Mesenchymal stem cell (in vitro differentiated cells and primary cell): ENCODE data around the gene TJP3.

Experiments
- DNase-seq: peaks from one replicate; pipeline ENCODE4 v3.0.0-alpha.2; 2013
- H2AFZ ChIP-seq: one replicate; pipeline ENCODE4 v1.6.1; 2013; ENCODE audit warnings: low read depth, mild to moderate bottlenecking, control low read depth, inconsistent platforms, low read length, moderate library complexity
- H2AK5ac ChIP-seq: 2 replicates; pipeline ENCODE4 v1.6.1; 2013; ENCODE audit warnings: low read length, moderate library complexity, mild to moderate bottlenecking, inconsistent platforms; ENCODE audit not compliant: severe bottlenecking
- H2BK120ac ChIP-seq: one replicate; pipeline ENCODE4 v1.6.1; 2013; ENCODE audit warnings: low read depth, mild to moderate bottlenecking, inconsistent platforms, low read length, moderate library complexity
- H2BK12ac ChIP-seq, 2 experiments: one replicate each; pipeline ENCODE4 v1.6.1; 2013; ENCODE audit warnings: inconsistent platforms in 2 of 2, low read length in 2 of 2, mild to moderate bottlenecking in 2 of 2, moderate library complexity in 2 of 2, control low read depth in 1 of 2
- H2BK15ac ChIP-seq: one replicate; pipeline ENCODE4 v1.6.1; 2013; ENCODE audit warnings: mild to moderate bottlenecking, low read depth, inconsistent platforms; ENCODE audit not compliant: poor library complexity, severe bottlenecking
- H2BK5ac ChIP-seq: 2 replicates; pipeline ENCODE4 v1.6.1; 2013; ENCODE audit warnings: low read depth, mild to moderate bottlenecking, low read length, control low read depth, inconsistent platforms; ENCODE audit not compliant: poor library complexity, severe bottlenecking
- H3K14ac ChIP-seq, 2 experiments: one replicate each; pipeline ENCODE4 v1.6.1; 2013; ENCODE audit warnings: inconsistent platforms in 2 of 2, low read length in 2 of 2, control low read depth in 1 of 2, mild to moderate bottlenecking in 1 of 2, moderate library complexity in 1 of 2
- H3K18ac ChIP-seq, 2 experiments: one replicate each; pipeline ENCODE4 v1.6.1; 2013; ENCODE audit warnings: inconsistent platforms in 2 of 2, low read length in 2 of 2, control low read depth in 1 of 2, low read depth in 1 of 2, mild to moderate bottlenecking in 1 of 2
- H3K23ac ChIP-seq, 2 experiments: one replicate each; pipeline ENCODE4 v1.6.1; 2013; ENCODE audit warnings: inconsistent platforms in 2 of 2, low read length in 2 of 2, mild to moderate bottlenecking in 2 of 2, moderate library complexity in 2 of 2, control low read depth in 1 of 2
- H3K27ac ChIP-seq: 2 replicates; pipeline ENCODE4 v1.5.1; 2013; ENCODE audit warnings: mild to moderate bottlenecking, moderate library complexity, low read length, control low read depth, inconsistent platforms; ENCODE audit not compliant: poor library complexity, severe bottlenecking
- H3K27me3 ChIP-seq, 2 experiments: 2 replicates each; pipeline versions ENCODE4 v1.6.1 to v1.7.0; 2013; ENCODE audit warnings: low read length in 2 of 2, mild to moderate bottlenecking in 2 of 2, moderate library complexity in 2 of 2, control low read depth in 1 of 2, inconsistent platforms in 1 of 2; ENCODE audit not compliant: control insufficient read depth in 1 of 2, insufficient read depth in 1 of 2
- H3K36me3 ChIP-seq, 2 experiments: 2 replicates each; pipeline versions ENCODE4 v1.6.1 to v1.7.0; 2013; ENCODE audit warnings: low read length in 2 of 2, control low read depth in 1 of 2, inconsistent platforms in 1 of 2, low read depth in 1 of 2, mild to moderate bottlenecking in 1 of 2; ENCODE audit not compliant: insufficient read depth in 2 of 2, control insufficient read depth in 1 of 2
- H3K4ac ChIP-seq, 2 experiments: one replicate each; pipeline ENCODE4 v1.6.1; 2013; ENCODE audit warnings: inconsistent platforms in 2 of 2, low read length in 2 of 2, mild to moderate bottlenecking in 2 of 2, moderate library complexity in 2 of 2, control low read depth in 1 of 2, low read depth in 1 of 2
- H3K4me1 ChIP-seq: 2 replicates; pipeline ENCODE4 v1.6.1; 2013; ENCODE audit warnings: low read depth, low read length, control low read depth; ENCODE audit not compliant: control insufficient read depth, insufficient read depth
- H3K4me2 ChIP-seq: 2 replicates; pipeline ENCODE4 v1.6.1; 2013; ENCODE audit warnings: low read length, mild to moderate bottlenecking, inconsistent platforms; ENCODE audit not compliant: poor library complexity, severe bottlenecking
- H3K4me3 ChIP-seq, 2 experiments: 2 replicates each; pipeline versions ENCODE4 v1.5.1 to v1.7.0; 2013; ENCODE audit warnings: low read length in 2 of 2, mild to moderate bottlenecking in 2 of 2, control low read depth in 1 of 2, low read depth in 1 of 2; ENCODE audit not compliant: insufficient read depth in 1 of 2
- H3K79me1 ChIP-seq: replicated peaks from 2 replicates; pipeline ENCODE4 v1.6.1; 2013; ENCODE audit warnings: mild to moderate bottlenecking, control low read depth, low read length, inconsistent platforms; ENCODE audit not compliant: poor library complexity, severe bottlenecking
- H3K9ac ChIP-seq: 2 replicates; pipeline ENCODE4 v1.7.0; 2013; ENCODE audit warnings: mild to moderate bottlenecking, low read length, moderate library complexity
- H3K9me3 ChIP-seq: 2 replicates; pipeline ENCODE4 v1.7.0; 2013; ENCODE audit warnings: mild to moderate bottlenecking, low read length; ENCODE audit not compliant: control insufficient read depth
- H4K8ac ChIP-seq: one replicate; pipeline ENCODE4 v1.6.1; 2013; ENCODE audit warnings: inconsistent platforms, mild to moderate bottlenecking, low read length, moderate library complexity
- H4K91ac ChIP-seq: one replicate; pipeline ENCODE4 v1.6.1; 2013; ENCODE audit warnings: mild to moderate bottlenecking, low read length, inconsistent platforms
- WGBS: methylation state at CpG from one replicate; pipeline ENCODE4 v1.1.7; 2013; ENCODE audit warnings: mixed read lengths; 5-methylcytosine and 5-hydroxymethylcytosine counted together

Gene TJP3

DNA sequence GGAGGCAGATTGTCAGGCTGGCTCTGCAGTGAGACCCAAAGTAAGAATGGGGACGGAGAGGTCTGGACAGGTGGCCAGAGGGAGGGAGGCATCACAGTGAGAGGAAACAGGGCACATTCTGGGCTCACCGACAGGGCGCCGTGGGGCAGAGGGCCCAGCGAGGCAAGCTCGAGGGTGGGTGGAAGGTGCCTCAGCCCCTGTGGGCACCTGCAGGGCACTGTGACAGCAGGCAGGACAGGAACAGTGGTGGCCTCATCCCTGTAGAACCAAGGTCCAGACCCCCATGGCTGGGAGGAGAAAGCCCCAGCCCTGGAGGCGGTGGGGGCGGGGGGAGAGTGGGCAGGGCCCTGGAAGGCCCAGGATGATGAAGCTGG lies 35.6 kb upstream of the TJP3 start:
- H4K91ac ChIP-seq, result peak overlapping the region; percentile 37
- no peak overlapping the region for H2AFZ ChIP-seq
- no peaks in the 10 kb centered on the region for H3K9me3 ChIP-seq
- H3K4ac ChIP-seq, result peak overlapping the region in 1 of 2 experiments; percentile 18
- H3K23ac ChIP-seq, result no peak overlapping the region
- no peaks in the 10 kb centered on the region for H3K27me3 ChIP-seq
- H2BK5ac ChIP-seq, result no peak overlapping the region
- peaks cover 79% of the 10 kb centered on the region for H3K4me1 ChIP-seq
- H3K18ac ChIP-seq, result peak overlapping the region in 1 of 2 experiments; percentile 44
- WGBS, result 87% methylated on average over 6 of the region's 8 CpGs
- H3K4me3 ChIP-seq, result no peak overlapping the region
- no peak overlapping the region for H2BK15ac ChIP-seq
- peak overlapping the region; percentile 27 for H2AK5ac ChIP-seq
- peak overlapping the region in 1 of 2 experiments; percentile 7 for H2BK12ac ChIP-seq
- DNase-seq, result no peak
- H3K27ac ChIP-seq, result no peak overlapping the region
- H4K8ac ChIP-seq, result peak overlapping the region; percentile 31
- no peak overlapping the region for H3K4me2 ChIP-seq
- H3K14ac ChIP-seq, result peak overlapping the region in 1 of 2 experiments; percentile 1
- H3K9ac ChIP-seq, result no peak overlapping the region
- no peak overlapping the region for H2BK120ac ChIP-seq
- peaks cover 0 to 49% of the 10 kb centered on the region in 2 experiments for H3K36me3 ChIP-seq
- peaks cover 14% of the 10 kb centered on the region for H3K79me1 ChIP-seq

DNA sequence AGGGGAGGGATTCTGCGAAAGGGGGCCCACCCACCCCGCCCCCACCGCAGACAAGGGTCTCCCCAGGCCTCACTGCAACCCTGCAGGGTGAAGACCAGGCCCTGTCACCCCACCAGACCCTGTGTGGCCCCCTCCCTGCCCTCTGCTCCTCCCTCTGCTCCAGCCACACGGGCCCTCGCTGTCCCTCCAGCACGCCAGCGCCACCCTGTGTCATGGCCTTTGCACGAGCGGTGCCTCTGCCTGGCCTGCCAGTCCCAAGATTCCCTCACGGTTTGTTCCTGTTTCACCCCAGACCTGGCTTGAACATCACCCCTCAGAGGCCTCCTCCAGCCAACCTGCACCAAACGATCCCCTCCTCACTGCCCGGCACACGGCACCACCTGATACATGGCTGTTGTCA lies 35.2 kb upstream of the TJP3 start:
- H3K79me1 ChIP-seq, result peaks cover 14% of the 10 kb centered on the region
- H2AK5ac ChIP-seq, result no peak overlapping the region
- no peak overlapping the region for H2BK120ac ChIP-seq
- no peak overlapping the region for H3K23ac ChIP-seq
- H3K18ac ChIP-seq, result no peak overlapping the region
- H4K8ac ChIP-seq, result no peak overlapping the region
- no peak overlapping the region for H3K27ac ChIP-seq
- H3K27me3 ChIP-seq, result no peaks in the 10 kb centered on the region
- no peaks in the 10 kb centered on the region for H3K9me3 ChIP-seq
- H2BK15ac ChIP-seq, result peak overlapping the region; percentile 35
- peak overlapping the region in 1 of 2 experiments; percentile 18 for H3K14ac ChIP-seq
- H3K4ac ChIP-seq, result no peak overlapping the region
- H4K91ac ChIP-seq, result no peak overlapping the region
- H3K4me3 ChIP-seq, result no peak overlapping the region
- no peak overlapping the region for H2BK5ac ChIP-seq
- H2AFZ ChIP-seq, result no peak overlapping the region
- no peak overlapping the region for H2BK12ac ChIP-seq
- peaks cover 0 to 45% of the 10 kb centered on the region in 2 experiments for H3K36me3 ChIP-seq
- no peak overlapping the region for H3K4me2 ChIP-seq
- no peak overlapping the region for H3K9ac ChIP-seq
- no peak for DNase-seq
- peaks cover 74% of the 10 kb centered on the region for H3K4me1 ChIP-seq
- WGBS, result 91% methylated on average over 10 of the region's 13 CpGs

DNA sequence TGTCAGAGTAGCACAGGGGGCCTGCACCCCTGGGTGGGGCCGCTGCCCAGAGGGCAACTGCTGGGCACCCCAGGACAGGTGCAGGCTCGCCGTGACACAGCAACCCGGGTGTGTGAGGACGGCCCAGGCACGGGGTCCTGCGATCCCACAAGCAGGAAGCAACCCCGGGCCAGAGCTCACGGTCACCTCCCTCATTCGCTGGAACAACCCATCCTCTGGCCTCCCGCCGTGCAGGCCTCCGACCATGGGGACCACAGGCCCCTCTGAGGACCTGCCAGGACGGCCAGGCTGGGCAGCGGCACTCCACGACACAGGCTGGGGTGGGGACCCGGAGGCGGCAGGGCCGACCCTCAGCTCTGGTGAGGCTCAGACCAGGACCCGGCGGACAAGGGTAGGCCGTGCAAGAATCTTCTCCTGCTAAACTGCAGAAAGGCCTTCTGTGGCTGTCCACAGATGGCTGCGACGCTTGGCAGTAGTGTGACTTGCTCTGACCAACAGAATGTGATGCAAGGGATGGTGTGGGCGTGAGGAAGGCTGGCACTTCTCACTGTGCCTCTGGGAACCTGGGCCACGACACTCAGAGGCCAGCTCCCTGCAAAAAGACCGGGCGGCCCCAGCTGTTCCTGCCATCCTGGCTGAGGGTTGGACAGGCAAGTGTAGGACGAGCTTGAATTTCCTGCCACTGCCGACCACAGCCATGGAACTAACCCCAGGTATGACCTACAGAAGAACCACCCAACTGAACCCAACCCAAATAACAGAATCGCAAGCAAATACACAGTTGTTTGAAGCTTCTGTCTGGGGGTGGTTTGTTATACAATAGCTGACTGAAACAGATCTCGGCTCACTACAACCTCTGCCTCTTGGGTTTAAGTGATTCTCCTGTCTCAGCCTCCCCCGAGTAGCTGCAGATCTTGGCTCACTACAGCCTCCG lies 34.4 kb upstream of the TJP3 start:
- H3K4ac ChIP-seq, result no peak overlapping the region
- peaks cover 15% of the 10 kb centered on the region for H3K79me1 ChIP-seq
- H2AK5ac ChIP-seq, result no peak overlapping the region
- H3K4me3 ChIP-seq, result no peak overlapping the region
- H3K36me3 ChIP-seq, result peaks cover 0 to 44% of the 10 kb centered on the region in 2 experiments
- H3K9ac ChIP-seq, result no peak overlapping the region
- H3K14ac ChIP-seq, result peak overlapping the region in 1 of 2 experiments; percentile 18
- H4K91ac ChIP-seq, result peak overlapping the region; percentile 41
- no peak overlapping the region for H2BK12ac ChIP-seq
- DNase-seq, result no peak
- no peak overlapping the region for H3K27ac ChIP-seq
- H2BK5ac ChIP-seq, result no peak overlapping the region
- no peak overlapping the region for H2BK15ac ChIP-seq
- H3K27me3 ChIP-seq, result no peaks in the 10 kb centered on the region
- no peak overlapping the region for H4K8ac ChIP-seq
- WGBS, result 94% methylated on average over 32 of the region's 34 CpGs
- no peak overlapping the region for H3K18ac ChIP-seq
- no peaks in the 10 kb centered on the region for H3K9me3 ChIP-seq
- H2AFZ ChIP-seq, result no peak overlapping the region
- no peak overlapping the region for H3K23ac ChIP-seq
- H3K4me2 ChIP-seq, result no peak overlapping the region
- H2BK120ac ChIP-seq, result no peak overlapping the region
- peaks cover 67% of the 10 kb centered on the region for H3K4me1 ChIP-seq

DNA sequence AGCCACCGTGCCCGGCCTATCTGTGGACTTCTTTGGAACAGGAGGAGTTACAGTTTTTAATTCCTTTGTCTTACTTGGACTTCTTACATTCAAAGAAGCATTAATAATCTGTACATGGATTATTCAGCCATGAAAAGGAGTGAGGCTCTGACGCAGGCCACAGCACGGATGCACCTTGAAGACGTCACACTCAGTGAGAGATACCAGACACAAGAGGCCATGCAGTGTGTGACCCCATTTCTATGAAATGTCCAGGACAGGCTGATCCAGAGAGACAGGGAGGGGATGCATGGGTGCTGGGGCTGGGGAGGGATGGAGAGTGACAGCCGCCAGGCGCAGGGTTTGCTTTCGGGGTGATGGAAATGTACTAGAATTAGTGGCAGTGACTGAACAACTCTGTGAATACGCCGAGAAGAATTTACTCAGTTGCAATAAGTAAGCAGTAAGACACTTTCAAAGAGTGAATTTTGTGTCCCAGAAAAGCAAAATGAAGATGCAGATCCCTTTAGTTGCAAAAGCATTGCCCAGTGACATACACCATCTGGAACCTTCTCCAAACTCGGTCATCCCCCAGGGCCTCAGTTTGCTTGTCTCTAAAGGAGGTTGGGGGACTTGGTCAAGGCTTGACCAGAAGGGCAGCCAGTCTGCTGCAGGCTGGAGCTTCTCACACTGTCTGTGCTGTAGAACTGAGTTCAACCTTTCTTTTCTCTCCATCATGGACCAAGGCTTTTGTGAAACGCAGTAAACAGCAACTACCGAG lies 33.2 kb upstream of the TJP3 start:
- Histone ChIP-seq H3K79me1 (peaks cover 24% of the 10 kb centered on the region), H2AK5ac (peak overlapping the region; percentile 35), H3K36me3 (peaks cover 2 to 49% of the 10 kb centered on the region in 2 experiments), H3K23ac (no peak overlapping the region), H3K9ac (no peak overlapping the region), H3K4me3 (no peak overlapping the region), H2BK12ac (no peak overlapping the region), H3K27me3 (no peaks in the 10 kb centered on the region), H2AFZ (no peak overlapping the region), H4K8ac (no peak overlapping the region), H3K27ac (no peak overlapping the region), H2BK120ac (no peak overlapping the region), H3K14ac (no peak overlapping the region), H4K91ac (no peak overlapping the region), H2BK15ac (no peak overlapping the region), H2BK5ac (no peak overlapping the region), H3K9me3 (no peaks in the 10 kb centered on the region), H3K4ac (no peak overlapping the region), H3K4me2 (no peak overlapping the region), H3K18ac (no peak overlapping the region), H3K4me1 (peaks cover 61% of the 10 kb centered on the region)
- 87% methylated on average over 11 of the region's 13 CpGs for WGBS
- DNase-seq, result no peak
